Neural cell (in vitro differentiated cells): ENCODE data around the gene MYBPC2. TPM values are rescaled to one million over a fixed set of nuclear protein-coding genes. Genes with fewer than 3 reads are reported as not detected.

ENCODE experiments used
- H2AFZ ChIP-seq: fragments of 200-600, 300-800 bp; sonication (generic), shearing (Covaris generic); 2 replicates; pipeline ENCODE4 v1.6.0; 2014; ENCODE audit warnings: low read depth, mild to moderate bottlenecking, antibody characterized with exemption, low read length, moderate library complexity
- H3F3A ChIP-seq: fragments of 200-600 bp; shearing (Covaris generic); 2 replicates; pipeline ENCODE4 v1.6.1; 2016; ENCODE audit warnings: mild to moderate bottlenecking, moderate library complexity, mixed read lengths, antibody characterized with exemption, low read length; ENCODE audit not compliant: insufficient read depth, poor library complexity, severe bottlenecking
- H3K27ac ChIP-seq: fragments of 200-600, 300-800 bp; sonication (generic), shearing (Covaris generic); 2 replicates; pipeline ENCODE4 v1.5.1; 2014; ENCODE audit warnings: mild to moderate bottlenecking, low read length, moderate library complexity
- H3K27me3 ChIP-seq: fragments of 300-800, 200-600 bp; sonication (generic), shearing (Covaris generic); 2 replicates; pipeline ENCODE4 v1.6.0; 2014; ENCODE audit warnings: mild to moderate bottlenecking, low read depth, low read length, moderate library complexity; ENCODE audit not compliant: insufficient read depth
- H3K36me3 ChIP-seq: fragments of 300-800, 200-600 bp; sonication (generic), shearing (Covaris generic); 2 replicates; pipeline ENCODE4 v1.5.1; 2014; ENCODE audit warnings: mild to moderate bottlenecking, antibody characterized with exemption, low read length, moderate library complexity; ENCODE audit not compliant: insufficient read depth
- H3K4me2 ChIP-seq: fragments of 300-800, 200-600 bp; sonication (generic), shearing (Covaris generic); 2 replicates; pipeline ENCODE4 v1.6.0; 2014; ENCODE audit warnings: mild to moderate bottlenecking, low read length
- H3K4me3 ChIP-seq: fragments of 300-800, 200-600 bp; sonication (generic), shearing (Covaris generic); 2 replicates; pipeline ENCODE4 v1.5.1; 2014; ENCODE audit warnings: mild to moderate bottlenecking, low read length, moderate library complexity
- H3K79me2 ChIP-seq: fragments of 200-600 bp; shearing (Covaris generic); replicated peaks from 2 replicates; pipeline ENCODE4 v1.6.0; 2014; ENCODE audit warnings: mild to moderate bottlenecking, low read length, moderate library complexity; ENCODE audit not compliant: insufficient read depth
- H3K9ac ChIP-seq: fragments of 300-800, 200-600 bp; sonication (generic), shearing (Covaris generic); 2 replicates; pipeline ENCODE4 v1.6.1; 2016; ENCODE audit warnings: mild to moderate bottlenecking, low read length, mixed read lengths
- H3K9me2 ChIP-seq: fragments of 200-600 bp; shearing (Covaris generic); 2 replicates; pipeline ENCODE4 v1.6.1; 2016; ENCODE audit warnings: mild to moderate bottlenecking, low read length, mixed read lengths; ENCODE audit not compliant: insufficient read depth
- H3K9me3 ChIP-seq: fragments of 200-600, 300-800 bp; sonication (generic), shearing (Covaris generic); 2 replicates; pipeline ENCODE4 v1.6.1; 2016; ENCODE audit warnings: mild to moderate bottlenecking, mixed run types, low read length, moderate library complexity, mixed read lengths
- H4K20me1 ChIP-seq: fragments of 200-600 bp; shearing (Covaris generic); 2 replicates; pipeline ENCODE4 v1.6.1; 2016; ENCODE audit warnings: mild to moderate bottlenecking, mixed run types; ENCODE audit not compliant: insufficient read depth
- CTCF ChIP-seq: fragments of 450-650 bp; IDR thresholded peaks from 2 replicates; pipeline ENCODE4 v1.5.1; 2014; ENCODE audit warnings: antibody characterized with exemption, mild to moderate bottlenecking, moderate library complexity; ENCODE audit not compliant: poor library complexity, severe bottlenecking
- EP300 ChIP-seq: fragments of 450-650 bp; conservative IDR thresholded peaks from 2 replicates; pipeline ENCODE4 v1.6.1; 2014; ENCODE audit warnings: antibody characterized with exemption, mild to moderate bottlenecking, moderate library complexity; ENCODE audit not compliant: poor library complexity, severe bottlenecking
- EZH2 ChIP-seq: fragments of 200-600, 300-800 bp; shearing (Covaris generic), sonication (generic); IDR thresholded peaks from 2 replicates; pipeline ENCODE4 v1.6.1; 2014; ENCODE audit warnings: antibody characterized with exemption, low read length, borderline replicate concordance, mild to moderate bottlenecking; ENCODE audit not compliant: insufficient read depth, poor library complexity, severe bottlenecking
- RAD21 ChIP-seq: fragments of 450-650 bp; conservative IDR thresholded peaks from 2 replicates; pipeline ENCODE4 v1.6.1; 2014; ENCODE audit warnings: antibody characterized with exemption, mild to moderate bottlenecking, moderate library complexity
- REST ChIP-seq: IDR thresholded peaks from 2 replicates; pipeline ENCODE4 v1.6.1; 2012; ENCODE audit warnings: borderline replicate concordance
- polyA plus RNA-seq: library from polyadenylated mRNA; depleted of rRNA; stranded (reverse); fragments of >200 nt; gene quantifications from 2 replicates; pipeline ENCODE4 v1.2.3, GENCODE V29; 2014

MYBPC2 gene
- polyA plus RNA-seq, 1 donor from 2014 or later, result not detected

- Histone ChIP-seq H4K20me1 (no peaks in the 10 kb centered on the region), H3K36me3 (no peaks in the 10 kb centered on the region), H3K9me3 (no peaks in the 10 kb centered on the region), H2AFZ (no peak overlapping the region), H3K9ac (no peak overlapping the region), H3K27me3 (no peaks in the 10 kb centered on the region), H3F3A (no peaks in the 10 kb centered on the region), H3K27ac (no peak overlapping the region), H3K4me2 (no peak overlapping the region), H3K79me2 (no peaks in the 10 kb centered on the region), H3K4me3 (no peak overlapping the region), H3K9me2 (no peaks in the 10 kb centered on the region)
- TF ChIP-seq RAD21, result no peak
- no peak for TF ChIP-seq EP300
- no peak for TF ChIP-seq CTCF
- no peak for TF ChIP-seq EZH2
These were observed 25.9 kb upstream of the MYBPC2 start for GRCh38 chr19:50406829-50407228.

GRCh38 chr19:50409347-50409746 lies 23.3 kb upstream of the MYBPC2 start:
- Histone ChIP-seq H3K79me2 (no peaks in the 10 kb centered on the region), H3K4me2 (no peak overlapping the region), H3K27ac (no peak overlapping the region), H2AFZ (no peak overlapping the region), H3K36me3 (no peaks in the 10 kb centered on the region), H3K9me3 (no peaks in the 10 kb centered on the region), H3F3A (no peaks in the 10 kb centered on the region), H4K20me1 (no peaks in the 10 kb centered on the region), H3K4me3 (no peak overlapping the region), H3K9ac (no peak overlapping the region), H3K27me3 (no peaks in the 10 kb centered on the region), H3K9me2 (no peaks in the 10 kb centered on the region)
- TF ChIP-seq CTCF (no peak), REST (no peak)

- Histone ChIP-seq H3K9me3 (no peaks in the 10 kb centered on the region), H3K4me2 (no peak overlapping the region), H3K27ac (no peak overlapping the region), H4K20me1 (no peaks in the 10 kb centered on the region), H3K79me2 (no peaks in the 10 kb centered on the region), H3K9me2 (no peaks in the 10 kb centered on the region), H2AFZ (no peak overlapping the region), H3K27me3 (no peaks in the 10 kb centered on the region), H3K9ac (no peak overlapping the region), H3K36me3 (no peaks in the 10 kb centered on the region), H3F3A (no peaks in the 10 kb centered on the region), H3K4me3 (no peak overlapping the region)
- no peak for TF ChIP-seq RAD21
These were observed 22.6 kb upstream of the MYBPC2 start for GRCh38 chr19:50410109-50410508.
